NCI-H524 treated with DMSO at 0.1 percent for 48 hours (cell line): ENCODE data around the gene SPRYD7.
"Not testable (repeated sequence)": the region's sequence is repeated elsewhere in the genome, so short reads cannot be mapped to it uniquely, and the experiment has no call there.

Source experiments
- DNase-seq: peaks from one replicate; lab custom pipeline; 2025; lab: John Stamatoyannopoulos, UW

Gene SPRYD7

DNA sequence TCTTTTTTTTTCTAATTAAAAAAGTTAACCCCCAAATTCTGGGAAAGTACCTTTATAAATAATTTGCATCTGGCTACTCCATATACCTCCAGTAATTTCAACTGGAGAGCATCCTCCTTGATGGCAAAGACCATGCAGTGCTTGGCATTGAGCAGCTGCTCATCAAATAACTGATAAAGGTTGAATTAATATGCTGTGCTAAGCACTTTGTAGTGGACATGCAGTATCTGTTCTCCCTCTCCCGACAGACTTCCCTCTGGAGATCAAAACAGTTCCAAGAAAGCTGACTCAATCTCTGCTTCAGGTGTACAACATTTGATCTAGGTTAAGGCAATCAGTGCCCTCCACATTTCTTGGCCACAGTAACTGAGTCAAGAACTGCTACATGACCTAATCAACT, 3.3 kb downstream of the SPRYD7 start:
- DNase-seq: no peak

DNA sequence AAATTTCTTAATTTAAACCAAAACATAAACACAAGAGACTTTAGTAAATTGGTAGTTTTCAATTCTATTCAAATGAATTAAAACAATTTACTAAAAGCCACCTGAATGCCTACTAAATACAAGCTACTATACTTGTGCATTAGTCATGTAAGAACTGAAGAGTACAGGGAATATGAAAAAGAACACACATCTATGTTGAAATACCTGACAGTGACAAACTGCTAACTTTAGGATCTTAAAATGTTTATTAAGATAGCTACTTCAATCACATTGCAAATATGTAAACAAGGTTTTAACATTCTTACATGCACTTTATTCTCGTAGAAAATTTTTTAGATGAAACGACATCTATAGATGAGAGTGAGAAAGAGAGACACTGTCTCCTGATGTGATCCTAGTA, 4.1 kb downstream of the SPRYD7 start:
- DNase-seq: no peak

DNA sequence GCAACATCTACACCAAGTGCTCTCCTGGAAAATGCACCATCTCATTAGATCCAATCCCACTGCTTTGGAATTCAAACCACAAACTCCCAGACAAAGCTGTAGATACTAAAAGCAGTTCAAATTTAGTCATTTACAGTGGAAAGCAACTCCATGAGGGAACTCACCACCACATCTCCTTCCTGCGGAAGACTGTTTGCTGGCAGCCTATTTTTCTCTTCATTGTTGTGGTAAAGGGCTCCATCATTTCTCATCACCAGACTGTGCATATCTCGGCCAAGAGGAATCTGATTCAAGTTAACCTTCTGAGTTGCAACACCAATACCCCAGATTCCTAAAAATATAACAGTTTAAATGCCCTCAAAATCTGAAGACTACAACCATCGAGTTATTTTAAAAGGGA, 8.4 kb downstream of the SPRYD7 start:
- DNase-seq: no peak

DNA sequence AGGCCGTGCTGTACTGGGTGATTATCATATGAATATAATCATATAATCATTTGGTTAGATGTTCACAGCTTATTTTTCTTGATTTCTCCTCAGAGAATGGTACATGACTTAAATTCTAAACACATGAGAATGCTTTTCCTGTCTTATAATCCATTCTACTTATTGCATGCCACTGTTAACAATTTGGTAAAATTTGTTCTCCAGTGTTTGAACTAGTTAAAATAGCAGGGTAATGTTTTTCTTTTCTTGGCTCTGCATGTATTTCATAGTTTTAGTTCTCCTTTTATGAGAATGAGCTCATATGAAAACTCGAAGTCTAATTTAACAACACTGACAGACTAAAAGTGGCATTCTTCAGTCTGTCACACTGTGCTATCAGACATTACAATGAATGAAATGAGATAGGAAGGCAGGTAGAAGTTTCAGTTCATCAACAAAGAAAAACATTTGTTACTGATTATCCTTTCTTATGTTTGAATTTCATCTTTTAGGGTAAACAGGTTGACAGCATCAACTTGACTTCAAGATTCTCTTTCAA, 10.2 kb downstream of the SPRYD7 start:
- no peak for DNase-seq

DNA sequence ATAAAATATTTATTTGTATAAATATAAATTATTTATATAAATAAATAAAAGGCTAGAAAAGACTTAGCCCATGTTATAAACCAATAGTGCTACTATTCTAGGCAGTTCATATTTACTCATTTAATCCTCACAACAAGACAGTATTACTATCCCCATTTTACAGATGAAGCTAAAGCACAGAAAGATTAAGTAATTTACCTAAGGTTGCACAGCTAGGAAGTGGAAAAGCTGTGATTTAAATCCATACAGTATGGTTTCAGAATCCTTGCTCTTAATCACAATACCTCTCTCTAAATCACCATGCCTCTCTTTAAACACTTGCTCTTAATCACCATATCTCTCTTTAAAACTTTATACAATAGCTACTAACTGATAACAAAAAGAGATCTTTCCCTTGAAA, 13.8 kb downstream of the SPRYD7 start:
- DNase-seq: no peak

DNA sequence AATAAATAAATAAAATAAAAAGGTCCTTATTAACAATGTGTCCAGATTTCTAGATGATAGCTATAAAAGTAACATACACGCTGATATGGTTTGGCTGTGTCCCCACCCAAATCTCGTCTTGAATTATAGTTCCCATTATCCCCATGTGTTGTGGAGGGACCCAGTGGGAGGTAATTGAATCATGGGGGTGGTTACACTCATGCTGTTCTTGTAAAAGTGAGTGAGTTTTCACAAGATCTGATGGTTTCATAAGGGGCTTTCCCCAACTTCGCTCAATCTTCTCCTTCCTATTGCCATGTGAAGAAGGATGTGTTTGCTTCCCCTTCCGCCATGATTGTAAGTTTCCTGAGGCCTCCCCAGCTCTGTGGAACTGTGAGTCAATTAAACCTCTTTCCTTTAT, 15.2 kb downstream of the SPRYD7 start:
- DNase-seq: not testable (repeated sequence)

DNA sequence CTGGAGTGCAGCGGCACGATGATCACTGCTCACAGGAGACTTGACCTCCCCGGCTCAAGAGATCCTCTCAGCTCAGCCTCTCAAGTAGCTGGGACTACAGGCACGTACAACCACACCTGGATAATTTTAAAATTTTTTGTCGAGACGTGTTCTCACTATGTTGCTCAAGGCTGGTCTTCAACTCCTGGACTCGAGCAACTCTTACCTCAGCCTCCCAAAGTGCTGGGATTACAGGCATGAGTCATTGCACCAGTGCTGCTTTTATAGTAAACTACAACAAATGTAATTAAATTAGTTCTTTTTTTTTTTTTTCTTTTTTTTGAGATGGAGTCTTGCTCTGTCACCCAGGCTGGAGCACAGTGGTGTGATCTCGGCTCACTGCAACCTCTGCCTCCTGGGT, 18.0 kb downstream of the SPRYD7 start:
- not testable (repeated sequence) for DNase-seq

DNA sequence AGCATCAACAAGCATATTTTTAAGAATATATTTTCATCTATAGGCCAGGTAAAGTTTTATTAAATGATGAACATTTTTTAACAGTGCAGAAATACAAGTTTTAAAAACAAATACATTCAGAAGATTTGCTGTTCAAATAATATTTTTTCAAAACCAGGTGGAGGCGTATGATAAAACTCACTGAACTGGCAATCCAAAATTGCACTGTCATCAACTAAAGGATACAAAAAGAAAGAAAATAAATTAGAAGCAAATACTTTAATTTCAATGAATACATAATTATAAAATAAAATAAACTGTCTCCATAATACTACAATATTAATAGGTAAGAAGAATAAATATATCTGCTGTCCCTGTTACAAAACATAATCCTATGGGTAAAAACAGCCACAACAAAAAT, 21.2 kb downstream of the SPRYD7 start:
- DNase-seq: no peak

DNA sequence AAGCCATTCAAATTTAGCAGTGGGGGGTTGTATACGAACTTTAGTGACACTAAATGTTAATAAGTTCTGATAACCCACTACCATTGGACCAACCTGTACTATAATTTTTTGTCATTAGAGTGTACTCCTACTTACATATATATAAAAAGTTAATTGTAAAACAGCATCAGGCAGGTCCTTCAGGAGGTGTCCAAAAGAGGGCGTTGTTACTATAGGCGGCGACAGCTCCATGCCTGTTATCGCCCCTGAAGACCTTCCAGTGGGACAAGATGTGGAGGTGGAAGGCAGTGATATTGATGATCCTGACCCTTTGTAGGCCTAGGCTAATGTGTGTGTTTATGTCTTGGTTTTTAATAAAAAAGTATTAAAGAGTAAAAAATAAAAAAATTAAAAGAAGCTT, 27.5 kb downstream of the SPRYD7 start:
- DNase-seq: no peak

DNA sequence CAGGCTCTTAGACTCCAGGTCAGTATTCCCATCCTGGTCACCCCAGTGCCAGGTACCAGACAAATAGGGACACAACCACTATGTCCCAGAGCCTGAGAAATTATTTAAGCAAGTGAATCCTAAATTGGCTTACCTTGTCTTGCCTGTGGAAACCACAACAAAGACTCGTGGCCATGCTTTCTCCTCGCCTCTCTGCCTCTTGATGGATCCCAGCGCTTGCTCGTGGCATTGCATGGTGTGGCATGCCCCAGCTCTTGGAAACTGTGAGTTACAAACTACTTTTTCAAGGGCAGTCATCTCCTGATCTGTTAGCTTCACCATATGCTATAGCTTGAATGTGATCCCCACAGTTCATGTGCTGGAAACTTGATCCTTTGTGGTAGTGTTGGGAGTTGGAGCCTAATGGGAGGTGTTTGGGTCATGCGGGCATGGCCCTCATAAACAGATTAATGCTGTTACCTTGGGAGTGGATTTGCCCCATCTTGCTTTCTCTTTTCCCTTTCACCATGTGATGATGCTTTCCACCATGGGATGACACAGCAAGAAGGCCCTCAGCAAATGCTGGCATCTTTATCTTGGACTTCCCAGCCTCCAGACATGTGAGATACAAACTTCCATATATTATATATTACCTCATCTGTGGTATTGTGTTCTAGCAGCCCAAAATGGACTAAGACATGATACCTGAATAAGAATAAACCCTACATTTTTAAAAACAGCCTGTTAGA, 31.2 kb downstream of the SPRYD7 start:
- no peak for DNase-seq

DNA sequence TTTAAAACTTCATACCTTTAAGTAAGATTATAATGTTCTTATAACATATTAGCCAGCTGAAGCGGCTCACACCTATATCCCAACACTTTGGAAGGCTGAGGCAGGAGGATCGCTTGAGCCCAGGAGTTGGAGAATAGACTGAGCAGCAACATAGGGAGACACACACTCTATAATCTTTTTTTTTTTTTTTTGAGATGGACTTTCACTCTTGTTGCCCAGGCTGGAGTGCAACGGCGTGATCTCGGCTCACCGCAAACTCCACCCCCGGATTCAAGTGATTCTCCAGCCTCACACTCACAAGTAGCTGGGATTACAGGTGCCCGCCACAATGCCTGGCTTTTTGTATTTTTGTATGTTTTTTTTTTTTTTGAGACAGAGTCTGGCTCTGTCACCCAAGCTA, 37.3 kb downstream of the SPRYD7 start:
- no peak for DNase-seq

DNA sequence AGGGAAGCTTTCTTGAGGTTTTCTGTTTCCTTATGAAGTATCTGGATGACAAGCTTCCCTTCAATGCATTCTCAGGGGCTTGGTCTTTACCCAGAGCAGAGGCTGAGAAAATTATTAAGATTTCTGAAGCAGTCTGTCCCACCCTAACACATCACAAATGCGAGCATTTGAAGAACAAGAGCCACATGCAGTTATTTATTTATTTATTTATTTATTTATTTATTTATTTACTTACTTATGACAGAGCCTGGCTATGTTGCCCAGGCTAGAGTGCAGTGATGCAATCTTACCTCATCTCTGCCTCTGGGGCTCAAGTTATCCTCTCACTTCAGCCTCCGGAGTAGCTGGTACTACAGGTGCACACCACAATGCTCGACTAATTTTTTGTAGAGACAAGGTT, 38.4 kb downstream of the SPRYD7 start:
- no peak for DNase-seq

DNA sequence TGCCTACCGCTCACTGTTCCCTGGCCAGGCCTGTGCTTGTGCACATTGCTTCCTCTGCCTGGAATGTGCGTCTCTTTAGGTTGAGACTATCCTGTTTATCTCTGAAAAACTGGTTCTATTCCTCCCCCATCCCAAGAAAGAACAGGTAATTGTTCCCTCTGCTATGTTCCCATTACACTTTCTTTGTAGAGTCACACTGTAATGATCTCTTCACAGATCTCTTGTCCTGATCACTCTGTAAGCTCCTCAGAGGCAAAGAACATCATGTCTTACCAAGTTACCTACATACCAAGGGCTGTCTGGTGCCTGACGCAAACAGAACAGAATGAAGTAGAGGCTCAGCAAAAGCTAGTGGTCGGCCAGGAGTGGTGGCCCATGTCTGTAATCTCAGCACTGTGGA, 40.3 kb downstream of the SPRYD7 start:
- DNase-seq: no peak

DNA sequence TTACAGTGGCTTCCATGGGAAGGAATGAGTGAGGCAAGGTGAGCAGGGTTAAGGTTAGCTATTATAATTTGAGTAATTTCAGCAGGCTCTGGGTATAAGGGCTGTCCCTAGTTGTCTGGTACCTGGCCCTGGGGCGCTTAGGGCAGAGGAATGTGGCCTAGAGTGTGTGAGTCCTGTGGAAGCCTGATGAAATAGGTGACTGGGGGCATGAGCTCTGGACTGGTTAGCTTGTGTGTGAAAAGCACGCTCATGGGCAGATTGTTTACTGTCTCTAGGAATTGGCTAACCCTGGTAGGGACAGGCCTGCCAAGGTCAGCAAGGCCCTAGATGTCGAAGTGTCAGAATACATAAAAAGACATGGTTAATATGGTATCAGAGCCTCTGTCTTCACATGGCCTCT, 42.5 kb downstream of the SPRYD7 start:
- DNase-seq: no peak

DNA sequence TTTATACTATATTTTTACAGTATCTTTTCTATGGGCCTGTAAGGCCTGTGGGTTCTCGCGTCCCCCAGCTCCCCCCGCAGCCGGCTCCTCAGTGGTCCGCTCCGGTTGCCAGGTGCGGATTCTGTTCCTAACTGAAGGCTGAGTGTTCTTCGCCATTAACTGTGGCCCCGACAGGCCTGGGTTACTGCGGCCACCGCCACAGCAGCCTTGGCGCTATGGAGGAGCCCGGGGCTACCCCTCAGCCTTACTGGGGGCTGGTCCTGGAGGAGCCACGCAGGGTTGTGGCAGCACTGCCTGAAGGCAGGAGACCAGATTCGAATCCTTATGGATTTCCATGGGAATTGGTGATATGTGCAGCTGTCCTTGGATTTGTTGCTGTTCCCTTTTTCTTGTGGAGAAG, 45.8 kb downstream of the SPRYD7 start:
- no peak for DNase-seq

DNA sequence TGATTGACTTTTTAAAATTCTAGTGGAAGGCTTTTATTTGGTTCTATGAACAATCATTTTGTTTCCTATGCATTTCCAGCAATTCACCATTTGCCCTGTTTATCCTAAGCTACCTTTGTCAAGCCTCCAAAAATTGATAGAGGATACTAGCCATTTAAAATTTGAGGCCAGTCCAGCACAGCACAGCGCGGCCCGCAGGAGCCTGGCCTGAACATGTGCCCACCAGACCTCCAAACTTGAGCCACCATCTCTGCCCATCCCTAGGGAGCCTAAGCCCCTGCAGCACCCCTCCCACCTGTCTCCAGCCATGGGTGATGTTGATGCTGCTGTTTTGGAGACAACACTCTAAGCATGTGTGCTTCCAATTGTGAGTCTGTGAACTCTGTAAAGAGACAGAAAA, 57.5 kb downstream of the SPRYD7 start:
- no peak for DNase-seq

DNA sequence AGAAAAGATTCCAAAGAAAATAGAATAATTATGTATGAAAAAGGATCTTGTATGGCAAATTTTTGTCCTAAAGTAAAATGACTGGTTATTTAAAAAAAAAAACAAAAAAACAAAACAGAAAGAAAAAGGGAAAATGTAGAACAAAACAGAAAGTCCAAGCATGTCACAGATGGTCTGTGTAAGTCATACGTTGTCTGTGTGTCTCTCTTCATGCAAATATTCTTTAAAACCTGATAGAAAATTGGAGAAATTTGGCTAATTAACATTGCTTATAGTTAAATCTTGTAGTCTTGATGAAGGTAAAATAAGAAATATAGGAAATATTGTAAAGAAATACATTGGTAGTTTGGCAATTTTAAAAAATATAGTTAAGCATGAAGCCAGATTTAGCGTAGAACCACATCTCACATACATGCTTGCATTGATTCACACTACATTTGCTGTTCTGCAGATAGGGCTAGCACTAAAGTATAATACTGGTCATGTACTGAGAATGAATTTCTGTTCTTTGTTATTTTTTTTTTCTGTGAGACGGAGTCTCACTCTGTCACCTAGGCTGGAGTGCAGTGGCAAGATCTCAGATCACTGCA, 58.4 kb downstream of the SPRYD7 start:
- DNase-seq: no peak

DNA sequence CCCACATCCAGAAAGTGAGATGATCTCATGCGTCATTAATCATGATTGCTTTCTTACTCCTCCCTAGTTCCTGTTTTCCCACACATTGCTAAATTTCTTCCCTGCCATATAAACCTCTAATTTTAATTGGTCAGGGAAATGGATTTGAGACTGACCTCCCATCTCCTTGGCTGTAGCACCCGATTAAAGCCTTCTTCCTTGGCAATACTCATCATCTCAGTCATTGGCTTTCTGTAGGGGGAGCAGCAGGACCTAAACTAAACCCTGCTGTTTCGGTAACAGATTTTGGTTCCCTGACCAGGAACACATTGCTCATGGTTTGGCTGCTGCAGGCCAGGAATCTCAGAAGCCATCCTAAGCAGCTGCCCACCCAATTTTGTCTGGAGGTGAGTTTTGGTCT, 61.7 kb downstream of the SPRYD7 start:
- no peak for DNase-seq

DNA sequence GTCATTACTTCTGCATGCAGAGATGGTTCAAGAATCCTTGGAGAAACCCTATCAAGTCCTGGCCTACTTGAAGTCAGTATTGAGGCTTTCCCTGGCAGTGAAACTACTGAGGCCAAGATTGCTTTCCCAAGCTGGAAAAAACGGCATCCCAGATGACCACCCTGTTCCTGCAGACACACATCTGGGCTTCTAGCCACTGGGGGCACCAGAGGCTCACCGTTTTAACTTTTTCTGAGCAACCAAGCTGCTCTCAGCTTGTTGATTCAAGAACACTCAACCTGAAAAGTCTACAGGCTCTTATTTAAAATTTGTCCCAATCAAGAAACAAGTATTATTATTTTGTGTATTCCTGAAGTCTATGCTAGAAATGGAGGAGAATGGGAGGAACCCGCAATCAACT, 66.6 kb downstream of the SPRYD7 start:
- no peak for DNase-seq

DNA sequence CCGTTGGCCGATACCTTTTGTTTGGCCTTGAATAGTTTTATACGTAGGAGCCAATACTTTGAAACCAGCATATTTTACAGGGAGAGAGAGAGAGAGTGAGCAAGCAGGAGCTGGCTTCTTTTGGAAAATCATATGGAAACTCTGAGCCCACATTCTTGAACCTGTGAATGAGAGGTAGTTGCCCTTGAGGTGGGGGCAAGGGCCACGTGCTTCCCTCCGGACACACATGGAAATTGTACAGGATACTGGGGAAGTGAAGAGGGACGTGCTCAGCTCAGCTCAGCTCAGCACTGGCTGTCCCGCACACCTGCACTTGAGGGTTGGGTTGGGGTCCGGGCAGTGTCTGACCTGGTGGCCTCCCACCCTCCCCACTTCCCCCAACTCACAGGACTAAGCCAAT, 68.3 kb downstream of the SPRYD7 start:
- DNase-seq: no peak

DNA sequence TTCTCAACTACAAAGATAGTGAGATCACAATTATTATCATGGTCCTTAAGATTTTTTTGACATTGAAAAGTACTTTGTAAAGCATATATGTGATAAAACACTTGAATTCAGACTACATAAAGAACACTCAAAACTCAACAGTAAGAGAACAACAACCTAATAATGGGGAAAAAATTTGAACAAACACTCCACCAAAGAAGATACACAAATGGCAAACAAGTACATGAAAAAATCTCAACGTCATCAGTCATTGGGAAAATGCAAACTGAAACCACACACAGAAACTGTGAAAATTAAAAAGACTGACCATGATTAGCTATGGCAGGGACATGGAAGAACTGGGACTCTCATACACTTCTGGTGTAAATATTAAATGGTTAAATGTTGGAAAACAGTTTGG, 70.9 kb downstream of the SPRYD7 start:
- DNase-seq: no peak

DNA sequence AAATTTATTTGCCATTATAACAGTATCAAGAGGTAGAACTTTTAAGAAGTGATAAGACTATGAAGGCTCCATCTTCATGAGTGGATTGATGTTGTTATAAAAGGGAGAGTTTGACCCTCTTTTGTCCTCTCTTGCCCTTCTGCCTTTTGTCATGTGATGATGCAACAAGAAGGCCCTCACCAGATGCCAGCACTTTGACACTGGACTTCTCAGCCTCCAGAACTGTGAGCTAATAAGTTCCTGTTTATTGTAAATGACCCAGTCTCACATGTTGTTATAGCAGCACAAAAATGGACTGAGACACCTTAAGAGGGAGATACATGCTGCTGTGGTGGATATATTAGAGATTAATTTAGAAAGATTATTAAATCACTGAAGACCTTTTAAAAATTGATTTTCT, 71.6 kb downstream of the SPRYD7 start:
- no peak for DNase-seq
